ENCODE results near the gene RHEBL1.

RHEBL1 gene

DNA sequence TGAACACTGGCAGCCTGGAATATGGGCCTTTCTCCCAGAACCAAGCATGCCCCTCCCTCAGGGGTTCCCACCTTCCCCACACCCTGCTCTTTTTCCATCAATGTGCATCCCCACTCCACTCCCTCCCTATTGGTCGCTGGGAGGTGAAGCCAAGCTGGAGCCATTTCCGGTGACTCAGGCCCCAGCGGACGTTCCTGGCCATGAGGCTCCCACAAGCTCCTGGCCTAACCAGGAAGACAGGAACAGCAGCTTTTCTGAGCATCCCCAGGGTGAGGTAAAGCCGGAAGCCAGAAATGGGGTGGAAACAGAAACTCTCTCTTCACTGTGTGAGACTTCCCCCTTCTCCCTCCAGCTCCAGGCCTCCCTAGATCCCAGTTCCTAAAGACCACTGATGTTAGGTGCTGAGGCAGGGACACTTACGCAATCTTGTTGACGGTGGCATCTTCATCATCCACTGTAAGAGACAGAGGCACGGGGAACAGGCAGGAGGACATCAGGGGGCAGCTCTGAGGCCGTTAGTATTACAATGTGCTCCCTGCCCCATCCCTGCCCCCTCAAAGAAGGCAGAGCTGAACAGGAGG lies 35.8 kb upstream of the RHEBL1 start:
- no peak for DNase-seq (ENCODE audit: extremely low read depth, insufficient read length)
- H3K36me3 ChIP-seq (ENCODE audit: control insufficient read depth, insufficient read depth, low read length) = peaks cover 8% of the 10 kb centered on the region
- TF ChIP-seq, protein P1, sequence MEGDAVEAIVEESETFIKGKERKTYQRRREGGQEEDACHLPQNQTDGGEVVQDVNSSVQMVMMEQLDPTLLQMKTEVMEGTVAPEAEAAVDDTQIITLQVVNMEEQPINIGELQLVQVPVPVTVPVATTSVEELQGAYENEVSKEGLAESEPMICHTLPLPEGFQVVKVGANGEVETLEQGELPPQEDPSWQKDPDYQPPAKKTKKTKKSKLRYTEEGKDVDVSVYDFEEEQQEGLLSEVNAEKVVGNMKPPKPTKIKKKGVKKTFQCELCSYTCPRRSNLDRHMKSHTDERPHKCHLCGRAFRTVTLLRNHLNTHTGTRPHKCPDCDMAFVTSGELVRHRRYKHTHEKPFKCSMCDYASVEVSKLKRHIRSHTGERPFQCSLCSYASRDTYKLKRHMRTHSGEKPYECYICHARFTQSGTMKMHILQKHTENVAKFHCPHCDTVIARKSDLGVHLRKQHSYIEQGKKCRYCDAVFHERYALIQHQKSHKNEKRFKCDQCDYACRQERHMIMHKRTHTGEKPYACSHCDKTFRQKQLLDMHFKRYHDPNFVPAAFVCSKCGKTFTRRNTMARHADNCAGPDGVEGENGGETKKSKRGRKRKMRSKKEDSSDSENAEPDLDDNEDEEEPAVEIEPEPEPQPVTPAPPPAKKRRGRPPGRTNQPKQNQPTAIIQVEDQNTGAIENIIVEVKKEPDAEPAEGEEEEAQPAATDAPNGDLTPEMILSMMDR (IDR thresholded peaks at IDR 0.05; ENCODE audit: insufficient read depth, low read length, poor library complexity, severe bottlenecking) = no peak
- H3K27me3 ChIP-seq (replicated peaks; ENCODE audit: control insufficient read depth, insufficient read depth, low read length) = no peaks in the 10 kb centered on the region
- no peak overlapping the region for H3K4me3 ChIP-seq (replicated peaks; ENCODE audit: low read depth, low read length)

DNA sequence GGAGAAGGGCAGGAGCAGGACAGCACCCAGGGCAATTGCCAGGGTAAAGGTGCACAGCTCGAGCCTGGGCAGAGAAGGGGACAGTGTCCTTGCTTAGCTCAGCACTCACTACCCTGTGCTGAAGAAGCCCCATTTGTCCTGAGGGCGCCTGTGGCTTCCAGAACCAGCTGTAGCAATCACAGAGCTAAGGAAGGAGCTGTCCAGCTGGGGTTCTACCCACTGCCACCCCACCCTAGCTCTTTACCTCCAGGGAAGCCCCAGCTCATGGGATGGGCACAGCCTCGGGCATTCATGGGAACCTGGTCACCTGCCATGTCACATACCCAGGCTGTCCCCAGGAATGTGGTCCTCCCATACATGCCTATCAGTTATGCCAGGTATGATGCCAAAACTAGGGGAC lies 35.0 kb upstream of the RHEBL1 start:
- no peak overlapping the region for H3K4me3 ChIP-seq (replicated peaks; ENCODE audit: low read depth, low read length)
- H3K27me3 ChIP-seq (replicated peaks; ENCODE audit: control insufficient read depth, insufficient read depth, low read length) = no peaks in the 10 kb centered on the region
- DNase-seq (ENCODE audit: extremely low read depth, insufficient read length) = no peak
- H3K36me3 ChIP-seq (ENCODE audit: control insufficient read depth, insufficient read depth, low read length) = peaks cover 12% of the 10 kb centered on the region
- TF ChIP-seq, protein P1 (IDR thresholded peaks at IDR 0.05; ENCODE audit: insufficient read depth, low read length, poor library complexity, severe bottlenecking) = no peak

DNA sequence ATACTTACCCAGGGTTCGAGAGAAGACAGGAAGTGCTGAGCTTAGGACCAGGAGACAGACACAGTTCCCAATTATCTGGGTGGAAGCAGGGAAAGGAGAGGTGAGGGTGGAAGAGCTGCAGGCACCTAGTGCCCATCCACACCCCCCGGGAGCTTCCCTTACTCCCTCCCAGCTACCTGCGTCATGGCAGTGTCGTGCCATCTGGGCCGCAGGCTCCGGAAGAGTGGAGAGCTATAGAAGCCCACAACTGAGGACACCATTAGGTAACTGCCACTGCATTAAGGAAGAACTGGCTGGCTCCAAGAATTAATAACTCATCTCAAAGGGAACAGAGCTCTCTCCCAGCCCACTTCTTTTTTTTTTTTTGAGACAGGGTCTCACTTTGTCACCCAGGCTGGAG lies 30.6 kb upstream of the RHEBL1 start:
- TF ChIP-seq, protein P1 (IDR thresholded peaks at IDR 0.05; ENCODE audit: insufficient read depth, low read length, poor library complexity, severe bottlenecking) = no peak
- peaks cover 19% of the 10 kb centered on the region for H3K36me3 ChIP-seq (ENCODE audit: control insufficient read depth, insufficient read depth, low read length)
- DNase-seq (ENCODE audit: extremely low read depth, insufficient read length) = no peak
- H3K4me3 ChIP-seq (replicated peaks; ENCODE audit: low read depth, low read length) = no peak overlapping the region
- no peaks in the 10 kb centered on the region for H3K27me3 ChIP-seq (replicated peaks; ENCODE audit: control insufficient read depth, insufficient read depth, low read length)

DNA sequence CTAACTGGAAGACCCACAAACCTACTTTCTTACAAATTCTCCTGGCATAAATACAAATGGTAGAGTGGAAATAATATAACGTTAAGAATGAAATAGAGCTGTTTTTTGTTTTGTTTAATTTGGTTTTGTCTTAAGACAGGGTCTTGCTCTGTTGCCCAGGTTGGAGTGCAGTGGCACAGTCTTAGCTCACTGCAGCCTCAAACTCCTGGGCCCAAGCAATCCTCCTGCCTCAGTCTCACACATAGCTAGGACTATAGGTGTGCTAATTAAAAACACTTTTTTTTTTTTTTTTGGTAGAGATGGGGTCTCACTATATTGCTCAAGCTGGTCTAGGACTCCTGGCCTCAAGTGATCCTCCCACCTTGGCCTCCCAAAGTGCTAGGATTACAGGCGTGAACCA lies 28.9 kb upstream of the RHEBL1 start:
- H3K4me3 ChIP-seq (replicated peaks; ENCODE audit: low read depth, low read length) = no peak overlapping the region
- no peaks in the 10 kb centered on the region for H3K27me3 ChIP-seq (replicated peaks; ENCODE audit: control insufficient read depth, insufficient read depth, low read length)
- TF ChIP-seq, protein P1 (IDR thresholded peaks at IDR 0.05; ENCODE audit: insufficient read depth, low read length, poor library complexity, severe bottlenecking) = no peak
- H3K36me3 ChIP-seq (ENCODE audit: control insufficient read depth, insufficient read depth, low read length) = peaks cover 16% of the 10 kb centered on the region
- no peak for DNase-seq (ENCODE audit: extremely low read depth, insufficient read length)

DNA sequence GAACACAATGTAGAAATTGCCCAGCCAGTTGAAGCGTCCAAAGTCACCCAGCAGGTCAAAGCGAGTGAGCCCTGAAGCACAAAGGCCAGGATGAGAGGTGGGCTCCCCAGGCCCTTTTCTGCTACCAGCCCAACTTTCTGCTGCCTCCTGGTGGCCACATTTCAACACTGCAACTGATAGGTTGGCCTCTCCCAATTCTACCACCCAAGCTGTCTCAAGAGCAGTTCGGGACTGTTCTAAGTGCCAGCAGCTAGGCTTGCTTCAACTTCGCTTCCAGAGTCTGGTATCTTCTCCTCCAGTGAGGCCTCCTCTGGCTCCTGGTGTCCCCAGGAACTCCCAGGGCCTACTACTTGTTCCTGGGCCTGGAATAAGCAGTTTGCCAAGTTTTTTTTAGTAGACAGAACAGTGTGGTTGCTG lies 28.3 kb upstream of the RHEBL1 start:
- DNase-seq (ENCODE audit: extremely low read depth, insufficient read length) = no peak
- TF ChIP-seq, protein P1 (IDR thresholded peaks at IDR 0.05; ENCODE audit: insufficient read depth, low read length, poor library complexity, severe bottlenecking) = peak; percentile 89
- peaks cover 14% of the 10 kb centered on the region for H3K36me3 ChIP-seq (ENCODE audit: control insufficient read depth, insufficient read depth, low read length)
- no peak overlapping the region for H3K4me3 ChIP-seq (replicated peaks; ENCODE audit: low read depth, low read length)
- no peaks in the 10 kb centered on the region for H3K27me3 ChIP-seq (replicated peaks; ENCODE audit: control insufficient read depth, insufficient read depth, low read length)

DNA sequence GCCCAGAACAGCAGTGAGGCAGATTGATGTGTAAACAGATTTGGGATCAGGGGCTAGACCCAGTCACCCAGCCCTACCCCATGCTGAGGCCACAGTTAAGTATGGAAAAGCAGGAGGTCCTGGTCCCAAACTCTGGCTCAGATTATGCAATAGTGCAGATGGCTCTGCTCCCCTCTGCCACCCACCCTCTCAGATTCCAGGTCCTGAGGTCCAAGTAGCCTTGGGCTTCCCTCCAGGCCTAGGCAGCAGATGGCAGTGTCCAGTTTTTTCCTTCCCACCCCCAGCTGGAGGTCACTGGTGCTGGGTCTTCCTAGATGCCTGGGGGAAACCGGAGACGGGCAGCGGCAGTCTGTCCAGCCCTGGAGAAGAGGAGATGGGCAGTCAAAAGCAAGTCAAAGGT lies 27.6 kb upstream of the RHEBL1 start:
- Histone ChIP-seq H3K27me3 (replicated peaks; ENCODE audit: control insufficient read depth, insufficient read depth, low read length) (no peaks in the 10 kb centered on the region; the same call in 1 of the 2 replicates), H3K4me3 (replicated peaks; ENCODE audit: low read depth, low read length) (no peak overlapping the region), H3K36me3 (ENCODE audit: control insufficient read depth, insufficient read depth, low read length) (peaks cover 14% of the 10 kb centered on the region)
- DNase-seq (ENCODE audit: extremely low read depth, insufficient read length) = no peak
- TF ChIP-seq, protein P1 (IDR thresholded peaks at IDR 0.05; ENCODE audit: insufficient read depth, low read length, poor library complexity, severe bottlenecking) = no peak
